BJ (cell line): ENCODE results near the gene TBC1D22B. TPM values are rescaled to one million over a fixed set of nuclear protein-coding genes. Genes with fewer than 3 reads are reported as not detected.

Experiments
- CTCF ChIA-PET: fragments of 350-600 bp; formaldehyde crosslinking; extraction: SDS; loops from one replicate; lab custom pipeline; 2021; ENCODE audit warnings: antibody characterized with exemption, inconsistent platforms; lab: Yijun Ruan, JAX
- POLR2A ChIA-PET: fragments of 300-600 bp; sonication (Branson Sonifier 250); formaldehyde crosslinking; extraction: SDS; loops from one replicate; lab custom pipeline; 2021; ENCODE audit warnings: antibody characterized with exemption; lab: Charles Lee
- DNase-seq: peaks from one replicate; pipeline ENCODE4 v3.0.0-alpha.2; 2011; ENCODE audit warnings: low read depth
- H3K27me3 ChIP-seq: 2 replicates; pipeline ENCODE4 v1.6.0; 2011; ENCODE audit warnings: low read length; ENCODE audit not compliant: control insufficient read depth, insufficient read depth
- H3K36me3 ChIP-seq: 2 replicates; pipeline ENCODE4 v1.5.1; 2011; ENCODE audit warnings: low read length; ENCODE audit not compliant: control insufficient read depth, insufficient read depth
- H3K4me3 ChIP-seq: 2 replicates; pipeline ENCODE4 v1.5.1; 2011; ENCODE audit warnings: low read depth, mild to moderate bottlenecking, control low read depth, low read length
- CTCF ChIP-seq: IDR thresholded peaks from 2 replicates; pipeline ENCODE4 v1.5.1; 2011; ENCODE audit warnings: low read depth, mild to moderate bottlenecking, control low read depth, inconsistent platforms, low read length, moderate library complexity; ENCODE audit not compliant: insufficient read depth
- polyA plus RNA-seq: library from polyadenylated mRNA; depleted of rRNA; stranded (reverse); fragments of >200 nt; gene quantifications from 2 replicates; pipeline ENCODE4 v1.2.3, GENCODE V29; 2011

TBC1D22B gene
- polyA plus RNA-seq, 1 experiment, result 5.5 TPM

- CTCF ChIA-PET, result interaction anchor here (0.7 to 2.1 kb wide), 5 partner anchors 32 to 224 kb away, joined by 3 to 8 read pairs (median 4); no protein-coding TSS in a partner anchor
Measured at GRCh38 chr6:37242429-37243052, 15.0 kb upstream of the TBC1D22B start.

GRCh38 chr6:37243131-37243815 lies 14.3 kb upstream of the TBC1D22B start:
- POLR2A ChIA-PET, result interaction anchor here (0.6 kb wide), 1 partner anchor 189 kb away, joined by 3 read pairs; the partner anchor contains the start of gene CMTR1
- CTCF ChIA-PET, result interaction anchor here (1.1 to 2.1 kb wide), 3 partner anchors 14 to 225 kb away, joined by 3 to 8 read pairs (median 4); partner anchors contain the start of genes TBC1D22B and TMEM217
- Histone ChIP-seq H3K36me3 (no peaks in the 10 kb centered on the region), H3K27me3 (no peaks in the 10 kb centered on the region), H3K4me3 (no peak overlapping the region)
- no peak for TF ChIP-seq CTCF
- no peak for DNase-seq

More at GRCh38 chr6:37242429-37243052, 15.0 kb upstream of the TBC1D22B start:
- H3K27me3 ChIP-seq, result no peaks in the 10 kb centered on the region
- POLR2A ChIA-PET, result interaction anchor here (0.6 kb wide), 3 partner anchors 190 to 1719 kb away, joined by 3 to 4 read pairs (median 4); partner anchors contain the start of gene CMTR1
- no peaks in the 10 kb centered on the region for H3K36me3 ChIP-seq
- no peak for TF ChIP-seq CTCF
- DNase-seq, result peak; percentile 97
- no peak overlapping the region for H3K4me3 ChIP-seq

GRCh38 chr6:37243816-37244370 lies 13.7 kb upstream of the TBC1D22B start:
- no peak for DNase-seq
- H3K36me3 ChIP-seq, result no peaks in the 10 kb centered on the region
- TF ChIP-seq CTCF, result no peak
- POLR2A ChIA-PET, result no interaction called here
- CTCF ChIA-PET, result interaction anchor here (1.1 kb wide), 1 partner anchor 14 kb away, joined by 4 read pairs; the partner anchor contains the start of genes TBC1D22B and TMEM217
- H3K27me3 ChIP-seq, result no peaks in the 10 kb centered on the region
- no peak overlapping the region for H3K4me3 ChIP-seq

DNA sequence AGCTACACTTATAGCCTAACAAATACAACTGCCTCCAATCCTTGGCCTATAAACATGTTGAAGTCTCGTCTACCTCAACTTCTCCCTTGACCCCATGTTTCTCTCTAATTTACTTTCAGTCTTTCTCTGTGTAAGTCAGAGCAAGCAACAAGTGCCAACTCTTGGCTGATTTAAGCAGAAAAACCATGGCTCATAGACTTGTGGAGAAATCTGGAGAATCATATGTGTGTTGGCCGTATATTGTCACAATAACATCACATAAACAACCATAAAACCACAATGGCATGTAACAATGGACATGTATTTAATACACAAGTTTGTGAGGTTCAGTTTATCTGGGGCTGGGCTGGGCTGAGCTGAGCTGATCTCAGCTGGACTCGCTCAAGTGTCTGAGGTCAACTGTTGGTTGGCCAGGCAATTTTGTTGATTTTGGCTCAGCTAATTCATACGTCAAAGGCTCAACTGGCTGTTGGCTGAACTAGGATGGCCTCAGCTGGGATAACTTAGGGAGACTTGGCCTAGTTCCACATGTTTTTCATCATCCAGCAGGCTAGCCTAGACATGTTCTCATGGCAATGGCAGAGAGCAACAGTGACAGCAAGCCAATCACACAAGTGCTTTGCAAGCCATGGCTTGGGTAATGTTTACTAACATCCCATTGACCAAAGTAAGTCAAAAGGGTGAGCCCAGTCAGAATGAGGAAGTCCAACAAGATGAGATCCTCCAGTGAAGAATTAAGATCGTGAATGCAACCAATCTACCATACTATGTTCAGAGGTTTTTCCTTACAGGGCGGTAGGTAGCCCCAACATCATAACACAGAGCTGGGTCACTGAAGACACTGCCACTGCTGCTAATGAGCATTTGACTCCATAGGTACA lies 12.9 kb upstream of the TBC1D22B start:
- no peak for TF ChIP-seq CTCF
- CTCF ChIA-PET, result interaction anchor here (0.6 to 1.3 kb wide), 4 partner anchors 11 to 227 kb away, joined by 4 to 6 read pairs (median 4); partner anchors contain the start of genes TBC1D22B and TMEM217
- peak; percentile 100 for DNase-seq
- Histone ChIP-seq H3K4me3 (no peak overlapping the region), H3K27me3 (no peaks in the 10 kb centered on the region), H3K36me3 (no peaks in the 10 kb centered on the region)
- POLR2A ChIA-PET, result no interaction called here
